Limb (tissue), 2 donors: ENCODE measurements around the gene ZNF14.
"Not testable (repeated sequence)": the region's sequence is repeated elsewhere in the genome, so short reads cannot be mapped to it uniquely, and the experiment has no call there.

Experiments
- DNase-seq, 2 donors: peaks; one replicate each; pipeline ENCODE4 v3.0.0-alpha.2; 2016; ENCODE audit errors: extremely low spot score in 2 of 2

Gene ZNF14

GRCh38 chr19:19746286-19747213 is 13.6 kb upstream of the ZNF14 start:
- no peak for DNase-seq

GRCh38 chr19:19745496-19746285 is 12.8 kb upstream of the ZNF14 start:
- DNase-seq, result no peak

- DNase-seq, result no peak
These were observed 11.7 kb upstream of the ZNF14 start for GRCh38 chr19:19744641-19745040.

- not testable (repeated sequence) for DNase-seq
These were observed 11.0 kb upstream of the ZNF14 start for GRCh38 chr19:19743921-19744320.

- DNase-seq, result no peak
These were observed 10.3 kb upstream of the ZNF14 start for GRCh38 chr19:19743176-19743575.

GRCh38 chr19:19742773-19743172 is 9.9 kb upstream of the ZNF14 start:
- no peak for DNase-seq

- no peak for DNase-seq
These were observed 8.3 kb upstream of the ZNF14 start for GRCh38 chr19:19741184-19741583.

- no peak for DNase-seq
These were observed 7.8 kb upstream of the ZNF14 start for GRCh38 chr19:19740755-19741154.

- DNase-seq, result no peak
These were observed 5.7 kb upstream of the ZNF14 start for GRCh38 chr19:19738564-19738963.

- no peak for DNase-seq
These were observed 4.8 kb upstream of the ZNF14 start for GRCh38 chr19:19737559-19738332.

- DNase-seq, result no peak
These were observed 11.0 kb downstream of the ZNF14 start for GRCh38 chr19:19721896-19722295.

GRCh38 chr19:19719798-19720197 is 13.1 kb downstream of the ZNF14 start:
- no peak for DNase-seq

- no peak for DNase-seq
These were observed 20.7 kb downstream of the ZNF14 start for GRCh38 chr19:19711934-19712828.

GRCh38 chr19:19711306-19711933 is 21.5 kb downstream of the ZNF14 start:
- DNase-seq, result no peak

GRCh38 chr19:19710506-19710905 is 22.4 kb downstream of the ZNF14 start:
- no peak for DNase-seq

GRCh38 chr19:19704836-19705235 is 28.1 kb downstream of the ZNF14 start:
- no peak for DNase-seq

- DNase-seq, result not testable (repeated sequence)
These were observed 32.4 kb downstream of the ZNF14 start for GRCh38 chr19:19700493-19700892.

- DNase-seq, result no peak
These were observed 35.3 kb downstream of the ZNF14 start for GRCh38 chr19:19697589-19697988.

GRCh38 chr19:19696386-19696785 is 36.5 kb downstream of the ZNF14 start:
- no peak for DNase-seq

- no peak for DNase-seq
These were observed 41.2 kb downstream of the ZNF14 start for GRCh38 chr19:19691683-19692082.
